ENCODE data around the gene INHA.

INHA gene

GRCh38 chr2:219596954-219597551 lies 24.9 kb downstream of the INHA start:
- Histone ChIP-seq H3K4me1 (ENCODE audit: control insufficient read depth, insufficient read depth, low read length) (peaks cover 1% of the 10 kb centered on the region; the same call in 1 of the 2 replicates), H3K36me3 (ENCODE audit: control insufficient read depth, insufficient read depth, low read length) (no peaks in the 10 kb centered on the region), H3K4me3 (ENCODE audit: low read length) (peak overlapping the region; percentile 90), H3K27me3 (ENCODE audit: control insufficient read depth, insufficient read depth, low read length) (no peaks in the 10 kb centered on the region), H3K27ac (ENCODE audit: low read length) (peak overlapping the region; percentile 61), H3K9me3 (ENCODE audit: control insufficient read depth, insufficient read depth, low read length) (no peaks in the 10 kb centered on the region)
- no CpG with 5 or more reads among the region's 19 CpGs for WGBS (ENCODE audit: insufficient coverage, insufficient read length)
- DNase-seq (ENCODE audit: low read depth, low spot score): no peak

- Histone ChIP-seq H3K4me1 (ENCODE audit: control insufficient read depth, insufficient read depth, low read length) (peaks cover 1% of the 10 kb centered on the region; the same call in 1 of the 2 replicates), H3K27ac (ENCODE audit: low read length) (peak within 1 kb of the TSS; percentile 61), H3K36me3 (ENCODE audit: control insufficient read depth, insufficient read depth, low read length) (peaks cover 6% of the 10 kb centered on the region; the same call in 1 of the 2 replicates), H3K9me3 (ENCODE audit: control insufficient read depth, insufficient read depth, low read length) (no peaks in the 10 kb centered on the region), H3K27me3 (ENCODE audit: control insufficient read depth, insufficient read depth, low read length) (no peaks in the 10 kb centered on the region), H3K4me3 (ENCODE audit: low read length) (peak within 1 kb of the TSS; percentile 90)
- no CpG with 5 or more reads among the region's 57 CpGs for WGBS (ENCODE audit: insufficient coverage, insufficient read length)
- DNase-seq (ENCODE audit: low read depth, low spot score): peak; percentile 95
Observed at GRCh38 chr2:219597552-219598307, 25.6 kb downstream of the INHA start, which contains the start of gene STK11IP. Gene STK11IP (plus strand): TSS chr2:219597857. CDS start chr2:219598120, 263 bp downstream.

GRCh38 chr2:219598308-219599078 lies 26.4 kb downstream of the INHA start:
- peaks cover 1% of the 10 kb centered on the region; the same call in 1 of the 2 replicates for H3K4me1 ChIP-seq (ENCODE audit: control insufficient read depth, insufficient read depth, low read length)

GRCh38 chr2:219603771-219604170 lies 31.7 kb downstream of the INHA start:
- Histone ChIP-seq H3K4me1 (ENCODE audit: control insufficient read depth, insufficient read depth, low read length) (no peaks in the 10 kb centered on the region), H3K9me3 (ENCODE audit: control insufficient read depth, insufficient read depth, low read length) (no peaks in the 10 kb centered on the region), H3K27ac (ENCODE audit: low read length) (no peak overlapping the region), H3K27me3 (ENCODE audit: control insufficient read depth, insufficient read depth, low read length) (no peaks in the 10 kb centered on the region), H3K36me3 (ENCODE audit: control insufficient read depth, insufficient read depth, low read length) (peaks cover 16% of the 10 kb centered on the region), H3K4me3 (ENCODE audit: low read length) (no peak overlapping the region)
- no peak for DNase-seq (ENCODE audit: low read depth, low spot score)
- WGBS (ENCODE audit: insufficient coverage, insufficient read length): no CpG with 5 or more reads among the region's 5 CpGs

More at GRCh38 chr2:219598308-219599078, 26.4 kb downstream of the INHA start:
- Histone ChIP-seq H3K9me3 (ENCODE audit: control insufficient read depth, insufficient read depth, low read length) (no peaks in the 10 kb centered on the region), H3K4me3 (ENCODE audit: low read length) (peak overlapping the region; percentile 90; the same call in 1 of the 2 replicates), H3K27me3 (ENCODE audit: control insufficient read depth, insufficient read depth, low read length) (no peaks in the 10 kb centered on the region), H3K27ac (ENCODE audit: low read length) (no peak overlapping the region), H3K36me3 (ENCODE audit: control insufficient read depth, insufficient read depth, low read length) (peaks cover 7% of the 10 kb centered on the region; the same call in 1 of the 2 replicates)
- WGBS (ENCODE audit: insufficient coverage, insufficient read length): no CpG with 5 or more reads among the region's 9 CpGs
- DNase-seq (ENCODE audit: low read depth, low spot score): no peak

GRCh38 chr2:219605607-219605954 lies 33.5 kb downstream of the INHA start:
- H3K4me3 ChIP-seq (ENCODE audit: low read length): no peak overlapping the region
- H3K27ac ChIP-seq (ENCODE audit: low read length): no peak overlapping the region
- DNase-seq (ENCODE audit: low read depth, low spot score): no peak
- no peaks in the 10 kb centered on the region for H3K4me1 ChIP-seq (ENCODE audit: control insufficient read depth, insufficient read depth, low read length)
- no peaks in the 10 kb centered on the region for H3K27me3 ChIP-seq (ENCODE audit: control insufficient read depth, insufficient read depth, low read length)
- H3K9me3 ChIP-seq (ENCODE audit: control insufficient read depth, insufficient read depth, low read length): no peaks in the 10 kb centered on the region
- peaks cover 16% of the 10 kb centered on the region for H3K36me3 ChIP-seq (ENCODE audit: control insufficient read depth, insufficient read depth, low read length)
- no CpG with 5 or more reads among the region's 6 CpGs for WGBS (ENCODE audit: insufficient coverage, insufficient read length)

GRCh38 chr2:219607931-219608330 lies 35.8 kb downstream of the INHA start:
- no peak for DNase-seq (ENCODE audit: low read depth, low spot score)
- Histone ChIP-seq H3K27me3 (ENCODE audit: control insufficient read depth, insufficient read depth, low read length) (no peaks in the 10 kb centered on the region), H3K4me3 (ENCODE audit: low read length) (no peak overlapping the region), H3K9me3 (ENCODE audit: control insufficient read depth, insufficient read depth, low read length) (no peaks in the 10 kb centered on the region), H3K36me3 (ENCODE audit: control insufficient read depth, insufficient read depth, low read length) (peaks cover 9% of the 10 kb centered on the region), H3K27ac (ENCODE audit: low read length) (no peak overlapping the region), H3K4me1 (ENCODE audit: control insufficient read depth, insufficient read depth, low read length) (no peaks in the 10 kb centered on the region; the same call in 1 of the 2 replicates)
- WGBS (ENCODE audit: insufficient coverage, insufficient read length): no CpG with 5 or more reads among the region's 15 CpGs

GRCh38 chr2:219608399-219608964 lies 36.4 kb downstream of the INHA start:
- Histone ChIP-seq H3K4me1 (ENCODE audit: control insufficient read depth, insufficient read depth, low read length) (no peaks in the 10 kb centered on the region; the same call in 1 of the 2 replicates), H3K4me3 (ENCODE audit: low read length) (no peak overlapping the region), H3K36me3 (ENCODE audit: control insufficient read depth, insufficient read depth, low read length) (peaks cover 9% of the 10 kb centered on the region), H3K27me3 (ENCODE audit: control insufficient read depth, insufficient read depth, low read length) (no peaks in the 10 kb centered on the region), H3K9me3 (ENCODE audit: control insufficient read depth, insufficient read depth, low read length) (no peaks in the 10 kb centered on the region), H3K27ac (ENCODE audit: low read length) (no peak overlapping the region)
- no CpG with 5 or more reads among the region's 15 CpGs for WGBS (ENCODE audit: insufficient coverage, insufficient read length)
- DNase-seq (ENCODE audit: low read depth, low spot score): no peak

GRCh38 chr2:219609149-219609750 lies 37.1 kb downstream of the INHA start:
- H3K9me3 ChIP-seq (ENCODE audit: control insufficient read depth, insufficient read depth, low read length): no peaks in the 10 kb centered on the region
- no CpG with 5 or more reads among the region's 13 CpGs for WGBS (ENCODE audit: insufficient coverage, insufficient read length)
- peaks cover 12% of the 10 kb centered on the region for H3K36me3 ChIP-seq (ENCODE audit: control insufficient read depth, insufficient read depth, low read length)
- no peaks in the 10 kb centered on the region; the same call in 1 of the 2 replicates for H3K4me1 ChIP-seq (ENCODE audit: control insufficient read depth, insufficient read depth, low read length)
- H3K4me3 ChIP-seq (ENCODE audit: low read length): no peak overlapping the region
- no peaks in the 10 kb centered on the region for H3K27me3 ChIP-seq (ENCODE audit: control insufficient read depth, insufficient read depth, low read length)
- DNase-seq (ENCODE audit: low read depth, low spot score): no peak
- no peak overlapping the region for H3K27ac ChIP-seq (ENCODE audit: low read length)

- Histone ChIP-seq H3K9me3 (ENCODE audit: control insufficient read depth, insufficient read depth, low read length) (no peaks in the 10 kb centered on the region), H3K4me1 (ENCODE audit: control insufficient read depth, insufficient read depth, low read length) (no peaks in the 10 kb centered on the region; the same call in 1 of the 2 replicates), H3K27me3 (ENCODE audit: control insufficient read depth, insufficient read depth, low read length) (no peaks in the 10 kb centered on the region), H3K4me3 (ENCODE audit: low read length) (no peak overlapping the region), H3K36me3 (ENCODE audit: control insufficient read depth, insufficient read depth, low read length) (peaks cover 8% of the 10 kb centered on the region), H3K27ac (ENCODE audit: low read length) (no peak overlapping the region)
- WGBS (ENCODE audit: insufficient coverage, insufficient read length): no CpG with 5 or more reads among the region's 9 CpGs
- DNase-seq (ENCODE audit: low read depth, low spot score): no peak
Observed at GRCh38 chr2:219611306-219611705, 39.2 kb downstream of the INHA start.

Measured in iPS DF 6.9 (cell line).